ENCODE measurements around the gene NFATC3. TPM values are rescaled to one million over a fixed set of nuclear protein-coding genes. Genes with fewer than 3 reads are reported as not detected.

NFATC3 gene
- total and polyA plus RNA-seq, 7 donors: 4.8 to 52.2 (median 42.8) TPM

DNA sequence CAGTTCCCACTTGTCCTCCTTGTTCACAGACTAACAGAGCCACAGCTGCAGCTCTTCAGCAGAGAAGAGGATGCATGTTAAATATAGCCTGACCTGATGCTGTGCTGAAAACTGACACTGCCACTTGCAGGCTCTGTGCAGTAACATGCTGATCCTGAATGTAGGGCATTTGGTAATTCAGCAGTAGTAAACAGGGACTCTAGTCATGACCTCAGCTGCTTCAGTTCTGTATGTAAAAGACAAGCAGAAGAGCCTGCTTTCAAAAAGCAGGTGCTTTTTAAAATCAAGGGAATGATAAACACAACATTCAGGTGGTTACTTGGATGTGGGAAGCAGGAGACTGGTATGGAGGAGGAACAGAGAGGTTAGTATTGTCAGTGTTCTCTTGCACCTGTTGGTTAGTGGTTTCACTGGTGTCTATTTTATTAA, 116.9 kb downstream of the NFATC3 start:
- Histone ChIP-seq H3K36me3 (peaks cover 0 to 7% (median 0%) of the 10 kb centered on the region in 4 donors), H3K27me3 (no peaks in the 10 kb centered on the region), H3K4me3 (no peak overlapping the region), H3K27ac (no peak overlapping the region), H3K9me3 (no peaks in the 10 kb centered on the region), H3K4me1 (no peaks in the 10 kb centered on the region)
- no peak for DNase-seq
- intact Hi-C loops (cut with DNase I): no loop called here
- TF ChIP-seq EP300 (IDR thresholded peaks at IDR 0.05) (no peak), POLR2AphosphoS5 (IDR thresholded peaks at IDR 0.05) (no peak), POLR2A (IDR thresholded peaks at IDR 0.05) (no peak)
- TF ChIP-seq, protein P1, sequence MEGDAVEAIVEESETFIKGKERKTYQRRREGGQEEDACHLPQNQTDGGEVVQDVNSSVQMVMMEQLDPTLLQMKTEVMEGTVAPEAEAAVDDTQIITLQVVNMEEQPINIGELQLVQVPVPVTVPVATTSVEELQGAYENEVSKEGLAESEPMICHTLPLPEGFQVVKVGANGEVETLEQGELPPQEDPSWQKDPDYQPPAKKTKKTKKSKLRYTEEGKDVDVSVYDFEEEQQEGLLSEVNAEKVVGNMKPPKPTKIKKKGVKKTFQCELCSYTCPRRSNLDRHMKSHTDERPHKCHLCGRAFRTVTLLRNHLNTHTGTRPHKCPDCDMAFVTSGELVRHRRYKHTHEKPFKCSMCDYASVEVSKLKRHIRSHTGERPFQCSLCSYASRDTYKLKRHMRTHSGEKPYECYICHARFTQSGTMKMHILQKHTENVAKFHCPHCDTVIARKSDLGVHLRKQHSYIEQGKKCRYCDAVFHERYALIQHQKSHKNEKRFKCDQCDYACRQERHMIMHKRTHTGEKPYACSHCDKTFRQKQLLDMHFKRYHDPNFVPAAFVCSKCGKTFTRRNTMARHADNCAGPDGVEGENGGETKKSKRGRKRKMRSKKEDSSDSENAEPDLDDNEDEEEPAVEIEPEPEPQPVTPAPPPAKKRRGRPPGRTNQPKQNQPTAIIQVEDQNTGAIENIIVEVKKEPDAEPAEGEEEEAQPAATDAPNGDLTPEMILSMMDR (IDR thresholded peaks at IDR 0.05): no peak

- no peak for DNase-seq
- H3K36me3 ChIP-seq: no peaks in the 10 kb centered on the region
- H3K9me3 ChIP-seq: no peaks in the 10 kb centered on the region
- intact Hi-C loops (cut with DNase I): no loop called here
- no peak overlapping the region for H3K27ac ChIP-seq
- H3K27me3 ChIP-seq: no peaks in the 10 kb centered on the region
- TF ChIP-seq POLR2A (IDR thresholded peaks at IDR 0.05) (no peak), POLR2AphosphoS5 (IDR thresholded peaks at IDR 0.05) (no peak), EP300 (IDR thresholded peaks at IDR 0.05) (no peak)
- TF ChIP-seq, protein P1 (IDR thresholded peaks at IDR 0.05): no peak
- no peaks in the 10 kb centered on the region for H3K4me1 ChIP-seq
- 91 to 95% methylated on average over 2 of the region's 2 CpGs for WGBS, 2 donors
- H3K4me3 ChIP-seq: no peak overlapping the region
Observed at GRCh38 chr16:68206245-68206644, 121.1 kb downstream of the NFATC3 start.

DNA sequence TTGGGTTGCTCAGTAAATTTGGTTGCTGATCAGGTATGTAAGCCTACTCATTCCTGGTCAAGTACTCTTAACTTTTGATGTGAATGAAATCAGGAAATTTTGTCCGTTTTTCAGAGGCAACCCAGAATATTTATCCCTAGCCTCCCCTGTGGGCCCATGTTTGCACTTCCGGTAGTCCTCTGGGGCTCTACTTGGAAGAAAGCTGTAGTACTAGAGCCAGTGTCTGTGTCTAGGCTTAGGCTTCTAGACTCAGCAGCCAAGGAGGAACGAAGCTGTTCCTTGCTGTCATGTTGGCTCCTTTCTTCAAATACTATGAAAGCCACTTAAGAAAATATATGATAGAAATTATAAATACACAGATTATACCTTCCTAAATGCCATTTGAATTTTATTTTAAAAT, 129.6 kb downstream of the NFATC3 start:
- WGBS, 2 donors: 88 to 93% methylated on average over 3 of the region's 3 CpGs
- no peak overlapping the region for H3K27ac ChIP-seq
- no peak for DNase-seq
- TF ChIP-seq, protein P1 (IDR thresholded peaks at IDR 0.05): no peak
- no peak for TF ChIP-seq POLR2A (IDR thresholded peaks at IDR 0.05)
- no peak for TF ChIP-seq POLR2AphosphoS5 (IDR thresholded peaks at IDR 0.05)
- no peak for TF ChIP-seq EP300 (IDR thresholded peaks at IDR 0.05)
- H3K4me3 ChIP-seq: no peak overlapping the region
- no peaks in the 10 kb centered on the region for H3K9me3 ChIP-seq
- no peaks in the 10 kb centered on the region for H3K27me3 ChIP-seq
- H3K36me3 ChIP-seq: no peaks in the 10 kb centered on the region
- intact Hi-C loops (cut with DNase I): no loop called here
- no peaks in the 10 kb centered on the region for H3K4me1 ChIP-seq

DNA sequence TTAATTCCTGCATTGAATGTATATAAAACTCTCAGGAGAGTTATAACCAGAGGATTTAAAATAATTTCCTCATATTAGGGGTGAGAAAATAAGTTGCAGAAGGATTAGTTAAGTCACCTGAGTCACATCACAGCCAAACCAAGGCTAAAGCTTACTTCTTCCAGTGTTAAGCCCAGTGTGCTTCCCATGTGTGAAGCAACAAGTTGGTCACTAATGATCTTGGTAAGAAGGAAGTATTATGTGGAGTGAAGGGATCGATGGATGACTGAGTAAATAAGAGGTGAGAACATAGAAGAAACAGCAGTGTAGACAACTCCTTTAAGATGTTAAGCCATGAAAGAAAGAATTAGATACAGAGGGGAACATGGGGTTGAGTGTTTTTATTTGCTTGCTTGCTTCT, 130.1 kb downstream of the NFATC3 start:
- Histone ChIP-seq H3K9me3 (no peaks in the 10 kb centered on the region), H3K4me3 (no peak overlapping the region), H3K27me3 (no peaks in the 10 kb centered on the region), H3K4me1 (no peaks in the 10 kb centered on the region), H3K27ac (no peak overlapping the region), H3K36me3 (no peaks in the 10 kb centered on the region)
- TF ChIP-seq POLR2AphosphoS5 (IDR thresholded peaks at IDR 0.05) (no peak), EP300 (IDR thresholded peaks at IDR 0.05) (no peak), POLR2A (IDR thresholded peaks at IDR 0.05) (no peak)
- TF ChIP-seq, protein P1 (IDR thresholded peaks at IDR 0.05): no peak
- intact Hi-C loops (cut with DNase I): no loop called here
- 88 to 97% methylated on average over 1 of the region's 1 CpG for WGBS, 2 donors
- no peak for DNase-seq

DNA sequence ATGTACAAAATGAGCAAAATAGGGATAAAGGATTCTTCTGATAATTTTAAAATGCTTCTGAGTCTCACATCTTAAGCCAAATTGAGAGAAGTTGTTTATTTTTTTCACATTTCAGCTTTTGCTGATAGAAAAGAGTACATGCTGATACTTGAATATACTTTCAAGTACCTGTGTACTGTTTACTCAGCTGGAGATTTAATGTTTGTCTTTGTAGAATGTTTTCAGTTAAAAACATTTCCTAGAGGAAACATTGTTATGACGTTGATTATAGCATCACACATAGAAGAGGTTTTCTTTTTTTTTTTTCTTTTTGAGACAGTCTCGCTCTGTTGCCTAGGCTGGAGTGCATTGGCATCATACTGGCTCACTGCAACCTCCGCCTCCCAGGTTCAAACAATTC, 131.1 kb downstream of the NFATC3 start:
- Histone ChIP-seq H3K27ac (no peak overlapping the region), H3K4me1 (no peaks in the 10 kb centered on the region), H3K9me3 (no peaks in the 10 kb centered on the region), H3K36me3 (peaks cover 0 to 2% (median 0%) of the 10 kb centered on the region in 4 donors), H3K4me3 (no peak overlapping the region), H3K27me3 (no peaks in the 10 kb centered on the region)
- no peak for DNase-seq
- no peak for TF ChIP-seq POLR2A (IDR thresholded peaks at IDR 0.05)
- no peak for TF ChIP-seq POLR2AphosphoS5 (IDR thresholded peaks at IDR 0.05)
- TF ChIP-seq EP300 (IDR thresholded peaks at IDR 0.05): no peak
- TF ChIP-seq, protein P1 (IDR thresholded peaks at IDR 0.05): no peak
- intact Hi-C loops (cut with DNase I): no loop called here
- 72 to 82% methylated on average over 3 of the region's 3 CpGs for WGBS, 2 donors

Data from sigmoid colon (tissue), 7 donors.